SK-N-SH (cell line): ENCODE results near the gene PAX2. TPM values are rescaled to one million over a fixed set of nuclear protein-coding genes. Genes with fewer than 3 reads are reported as not detected.
A peak's percentile ranks its signal among the peaks of the same experiment; 100 is the strongest.

Experiments used
- CTCF ChIA-PET: fragments of 300-600, 350-600 bp; formaldehyde crosslinking; extraction: SDS; loops from one replicate; lab custom pipeline; 2021; lab: Yijun Ruan, JAX
- POLR2A ChIA-PET: fragments of 350-600 bp; sonication (Branson Sonifier 250); formaldehyde crosslinking; extraction: SDS; loops from one replicate; lab custom pipeline; 2020; ENCODE audit warnings: antibody characterized with exemption, inconsistent platforms; lab: Yijun Ruan, JAX
- DNase-seq: peaks from one replicate; pipeline ENCODE4 v3.0.0; 2012
- H2AFZ ChIP-seq: fragments of 200-600 bp; sonication (generic); 2 replicates; pipeline ENCODE4 v1.8.1; 2016; ENCODE audit warnings: antibody characterized with exemption, mild to moderate bottlenecking, low read depth
- H3F3A ChIP-seq: fragments of 200-600 bp; sonication (generic); replicated peaks from 2 replicates; pipeline ENCODE3; 2016; ENCODE audit warnings: antibody characterized with exemption, mild to moderate bottlenecking; ENCODE audit not compliant: insufficient read depth
- H3K27ac ChIP-seq, 2 experiments: fragments of 200-500 bp in 1 of 2; fragments of 200-600 bp in 1 of 2; sonication (Bioruptor generic) in 1 of 2; sonication (generic), shearing (Covaris generic) in 1 of 2; 2 replicates each; pipeline versions ENCODE4 v1.5.1 to v1.6.1; 2014 to 2016; ENCODE audit warnings: low read depth in 2 of 2, inconsistent platforms in 1 of 2, low read length in 1 of 2, mild to moderate bottlenecking in 1 of 2, mixed read lengths in 1 of 2
- H3K27me3 ChIP-seq: fragments of 200-600 bp; sonication (generic), shearing (Covaris generic); 2 replicates; pipeline ENCODE4 v1.6.1; 2016; ENCODE audit warnings: mixed run types; ENCODE audit not compliant: insufficient read depth
- H3K36me3 ChIP-seq, 2 experiments: fragments of 200-500 bp in 1 of 2; fragments of 200-600 bp in 1 of 2; sonication (Bioruptor generic) in 1 of 2; sonication (generic) in 1 of 2; replicated peaks in 1 of 2; 2 replicates each; pipeline versions ENCODE3 to v1.5.1; 2014 to 2016; ENCODE audit warnings: low read length in 1 of 2, mild to moderate bottlenecking in 1 of 2; ENCODE audit not compliant: insufficient read depth in 2 of 2, control insufficient read depth in 1 of 2
- H3K4me1 ChIP-seq, 2 experiments: fragments of 200-500 bp in 1 of 2; fragments of 200-600 bp in 1 of 2; sonication (Bioruptor generic) in 1 of 2; sonication (generic), shearing (Covaris generic) in 1 of 2; 2 replicates each; pipeline versions ENCODE4 v1.5.1 to v1.6.1; 2014 to 2016; ENCODE audit warnings: low read depth in 1 of 2, low read length in 1 of 2, mixed run types in 1 of 2; ENCODE audit not compliant: insufficient read depth in 2 of 2, control insufficient read depth in 1 of 2
- H3K4me2 ChIP-seq: fragments of 200-600 bp; sonication (generic), shearing (Covaris generic); 2 replicates; pipeline ENCODE4 v1.6.1; 2017; ENCODE audit warnings: mixed run types
- H3K4me3 ChIP-seq, 2 experiments: fragments of 200-500 bp in 1 of 2; fragments of 200-600 bp in 1 of 2; sonication (Bioruptor generic) in 1 of 2; sonication (generic), shearing (Covaris generic) in 1 of 2; 2 replicates each; pipeline versions ENCODE4 v1.5.1 to v1.8.1; 2014 to 2016; ENCODE audit warnings: low read depth in 2 of 2, inconsistent platforms in 1 of 2, low read length in 1 of 2, mild to moderate bottlenecking in 1 of 2, mixed read lengths in 1 of 2, moderate library complexity in 1 of 2
- H3K79me2 ChIP-seq: fragments of 200-600 bp; sonication (generic); 2 replicates; pipeline ENCODE4 v1.8.1; 2017; ENCODE audit warnings: mild to moderate bottlenecking; ENCODE audit not compliant: insufficient read depth
- H3K9ac ChIP-seq: fragments of 200-600 bp; sonication (generic); 2 replicates; pipeline ENCODE4 v1.6.1; 2017; ENCODE audit warnings: mixed run types
- H3K9me2 ChIP-seq: fragments of 200-600 bp; sonication (generic); 2 replicates; pipeline ENCODE4 v1.6.1; 2017; ENCODE audit warnings: mixed run types
- H3K9me3 ChIP-seq: fragments of 200-600 bp; sonication (generic); 2 replicates; pipeline ENCODE4 v1.6.1; 2017; ENCODE audit warnings: mixed run types, mild to moderate bottlenecking, moderate library complexity
- H4K20me1 ChIP-seq: fragments of 200-600 bp; sonication (generic); 2 replicates; pipeline ENCODE4 v1.6.1; 2017; ENCODE audit warnings: mild to moderate bottlenecking, mixed run types; ENCODE audit not compliant: insufficient read depth
- EZH2phosphoT487 ChIP-seq: fragments of 200-600 bp; sonication (generic); IDR thresholded peaks from 2 replicates; pipeline ENCODE4 v1.6.1; 2017; ENCODE audit warnings: low read depth, mixed run types, mild to moderate bottlenecking, antibody characterized with exemption, moderate library complexity, borderline replicate concordance
- FOXJ3 ChIP-seq: sonication (generic); formaldehyde crosslinking; IDR thresholded peaks from 2 replicates; pipeline ENCODE4 v1.5.1; 2020; ENCODE audit warnings: mild to moderate bottlenecking, missing genetic modification reagents
- MAX ChIP-seq: IDR thresholded peaks from 2 replicates; pipeline ENCODE4 v1.4.0; 2012; ENCODE audit warnings: low read depth
- MEF2A ChIP-seq: IDR thresholded peaks from 2 replicates; pipeline ENCODE4 v1.4.0; 2012; ENCODE audit warnings: low read depth, borderline replicate concordance
- RAD21 ChIP-seq: IDR thresholded peaks from 2 replicates; pipeline ENCODE4 v1.6.1; 2012; ENCODE audit warnings: mild to moderate bottlenecking, low read length
- REST ChIP-seq: IDR thresholded peaks from 2 replicates; pipeline ENCODE4 v1.6.1; 2012; ENCODE audit warnings: mild to moderate bottlenecking, low read depth, low read length, moderate library complexity
- SIN3A ChIP-seq: IDR thresholded peaks from 2 replicates; pipeline ENCODE4 v1.6.1; 2012; ENCODE audit warnings: low read depth, mild to moderate bottlenecking, low read length, moderate library complexity, borderline replicate concordance
- TAF1 ChIP-seq: IDR thresholded peaks from 2 replicates; pipeline ENCODE4 v1.6.1; 2012; ENCODE audit warnings: low read depth, mild to moderate bottlenecking, low read length, moderate library complexity, borderline replicate concordance
- TCF12 ChIP-seq: IDR thresholded peaks from 2 replicates; pipeline ENCODE4 v1.4.0; 2012
- TEAD4 ChIP-seq: IDR thresholded peaks from 2 replicates; pipeline ENCODE4 v1.4.0; 2012; ENCODE audit warnings: mild to moderate bottlenecking, borderline replicate concordance; ENCODE audit not compliant: insufficient read depth
- WGBS: methylation state at CpG from one replicate; pipeline ENCODE4 v1.1.6; 2017; ENCODE audit warnings: low lambda C conversion rate; 5-methylcytosine and 5-hydroxymethylcytosine counted together
- polyA plus RNA-seq, 3 experiments: library from polyadenylated mRNA; depleted of rRNA; stranded (reverse); fragments of >200 nt; gene quantifications; 2 replicates each; pipeline ENCODE4 v1.2.3, GENCODE V29; 2012

Gene PAX2
- polyA plus RNA-seq, 1 of the 3 experiments (the other 2 are of a cell fraction), result not detected

GRCh38 chr10:100743626-100744135 lies 1.7 kb upstream of the PAX2 start (continued):
- TF ChIP-seq MAX, result no peak
- TF ChIP-seq SIN3A, result no peak
- no peak for TF ChIP-seq TCF12
- no peak for TF ChIP-seq MEF2A
- no peak for TF ChIP-seq TEAD4
- no peak; the same call in 1 of the 2 replicates for TF ChIP-seq REST
- TF ChIP-seq, all 33 proteins: peak for 3

GRCh38 chr10:100744136-100744986 lies 1.0 kb upstream of the PAX2 start:
- Histone ChIP-seq H3K4me1 (peaks cover 0 to 21% of the 10 kb centered on the region in 2 experiments; a peak in 1 of 4 replicates), H3K9me2 (no peaks in the 10 kb centered on the region), H3K36me3 (no peaks in the 10 kb centered on the region), H3F3A (no peaks in the 10 kb centered on the region), H3K27ac (no peak overlapping the region), H3K27me3 (peaks cover 98% of the 10 kb centered on the region), H4K20me1 (0 out of 2 replicates have a peak, but pooled peaks cover 6% of the 10 kb centered on the region), H3K79me2 (no peaks in the 10 kb centered on the region), H3K9me3 (no peaks in the 10 kb centered on the region), H3K4me2 (peak overlapping the region; percentile 44; the same call in 1 of the 2 replicates), H3K9ac (no peak overlapping the region), H3K4me3 (no peak overlapping the region; a peak in 1 of 4 replicates), H2AFZ (no peak overlapping the region)
- CTCF ChIA-PET, result interaction anchor here (0.7 to 10.7 kb wide), 63 partner anchors 10 to 414 kb away, joined by 3 to 267 read pairs (median 7); partner anchors contain the start of genes HIF1AN, PKD2L1, SEC31B and SEMA4G
- POLR2A ChIA-PET, result interaction anchor here (0.8 to 1.5 kb wide), 2 partner anchors 64 to 183 kb away, joined by 3 to 6 read pairs; no protein-coding TSS in a partner anchor
- TF ChIP-seq MAX, result no peak
- no peak for TF ChIP-seq MEF2A
- no peak for TF ChIP-seq FOXJ3
- peak; percentile 63; the same call in 1 of the 2 replicates for TF ChIP-seq EZH2phosphoT487
- no peak for TF ChIP-seq TAF1
- TF ChIP-seq TCF12, result no peak
- peak; percentile 7; the same call in 1 of the 2 replicates for TF ChIP-seq RAD21
- TF ChIP-seq REST, result no peak
- DNase-seq, result peak; percentile 76
- 1% methylated on average over 29 of the region's 65 CpGs for WGBS
